Bronchial epithelial cell (primary cell): ENCODE results near the gene TRIM52. TPM values are rescaled to one million over a fixed set of nuclear protein-coding genes. Genes with fewer than 3 reads are reported as not detected.

Experiments used
- DNase-seq: peaks from one replicate; pipeline ENCODE4 v3.0.0-alpha.2; 2010; ENCODE audit warnings: low read depth
- FAIRE-seq: peaks from 2 replicates; lab custom pipeline; 2011; peaks lifted over from hg19 to GRCh38; lab: Jason Lieb, UNC
- H3K27me3 ChIP-seq: 2 replicates; pipeline ENCODE4 v1.5.1; 2011; ENCODE audit warnings: low read length; ENCODE audit not compliant: control insufficient read depth, insufficient read depth
- H3K36me3 ChIP-seq: 2 replicates; pipeline ENCODE4 v1.5.1; 2011; ENCODE audit warnings: low read length; ENCODE audit not compliant: control insufficient read depth, insufficient read depth
- H3K4me3 ChIP-seq: 2 replicates; pipeline ENCODE4 v1.5.1; 2011; ENCODE audit warnings: mild to moderate bottlenecking, low read depth, low read length, control low read depth
- CTCF ChIP-seq: IDR thresholded peaks from 2 replicates; pipeline ENCODE4 v1.5.1; 2011; ENCODE audit warnings: mild to moderate bottlenecking, moderate library complexity, low read length, control low read depth, inconsistent platforms; ENCODE audit not compliant: insufficient read depth, severe bottlenecking
- total RNA-seq: library from RNA; depleted of rRNA; stranded (reverse); fragments of >200 nt; gene quantifications from 2 replicates; pipeline ENCODE4 v1.2.1, GENCODE V29; 2014

TRIM52 gene
- total RNA-seq, 1 donor from 2014 or later: 1.3 TPM

GRCh38 chr5:181265092-181265671 lies 4.2 kb upstream of the TRIM52 start:
- FAIRE-seq: no peak
- no peaks in the 10 kb centered on the region for H3K27me3 ChIP-seq

DNA sequence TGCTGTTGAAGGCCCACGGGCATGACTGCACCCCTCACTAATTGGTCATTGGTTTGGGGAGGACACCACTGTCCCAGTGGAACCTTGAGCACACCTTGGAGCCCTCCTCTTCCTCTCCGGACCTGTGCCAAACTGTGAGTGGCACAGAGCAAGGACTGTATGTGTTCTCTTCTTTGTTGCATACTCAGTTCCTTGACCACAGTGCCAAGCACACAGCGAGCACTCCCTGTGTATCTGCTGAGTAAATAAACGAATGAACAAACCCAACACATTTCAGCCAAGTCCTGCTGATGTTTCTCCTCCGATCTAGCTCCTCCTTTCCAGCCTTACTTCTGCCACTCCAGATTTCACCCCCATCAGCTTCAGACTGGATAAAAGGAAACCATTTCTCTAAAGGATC lies 2.7 kb upstream of the TRIM52 start:
- Histone ChIP-seq H3K27me3 (no peaks in the 10 kb centered on the region), H3K4me3 (no peak overlapping the region), H3K36me3 (peaks cover 4% of the 10 kb centered on the region)
- no peak for FAIRE-seq
- DNase-seq: no peak
- no peak for TF ChIP-seq CTCF

More at GRCh38 chr5:181265092-181265671, 4.2 kb upstream of the TRIM52 start:
- H3K36me3 ChIP-seq: peaks cover 4% of the 10 kb centered on the region
- DNase-seq: no peak
- no peak overlapping the region for H3K4me3 ChIP-seq
- TF ChIP-seq CTCF: no peak

GRCh38 chr5:181261320-181262049 lies 542 bp upstream of the TRIM52 start:
- TF ChIP-seq CTCF: no peak
- DNase-seq (peak; percentile 42), FAIRE-seq (no peak)
- no peaks in the 10 kb centered on the region for H3K27me3 ChIP-seq
- H3K36me3 ChIP-seq: peaks cover 4% of the 10 kb centered on the region
- H3K4me3 ChIP-seq: peak overlapping the region; percentile 74

- Histone ChIP-seq H3K4me3 (peak overlapping the region; percentile 74), H3K36me3 (peaks cover 4% of the 10 kb centered on the region), H3K27me3 (no peaks in the 10 kb centered on the region)
- DNase-seq (no peak), FAIRE-seq (no peak)
- TF ChIP-seq CTCF: no peak
These were observed 796 bp downstream of the TRIM52 start for GRCh38 chr5:181259974-181260719.

DNA sequence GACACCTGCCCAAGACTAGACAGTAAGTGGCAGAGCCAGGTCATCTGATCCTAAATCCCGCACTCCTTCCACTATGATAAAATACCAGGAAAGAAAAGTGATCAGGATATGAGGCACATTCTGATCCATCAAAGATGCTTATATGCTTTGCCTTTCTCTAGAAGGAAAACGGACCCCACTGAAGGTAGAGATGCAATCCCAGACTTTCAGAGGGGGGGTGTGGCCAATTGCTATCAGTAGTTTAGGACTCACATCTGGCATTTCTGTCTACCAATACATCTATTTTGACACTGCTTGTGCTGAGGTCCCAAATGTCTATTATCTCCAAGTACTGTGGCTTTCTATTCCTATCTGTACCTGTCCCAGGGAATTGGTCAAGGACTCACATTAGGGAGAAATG lies 1.7 kb downstream of the TRIM52 start:
- no peak for TF ChIP-seq CTCF
- H3K36me3 ChIP-seq: peaks cover 4% of the 10 kb centered on the region
- no peak for DNase-seq

More for the DNA sequence above, 1.7 kb downstream of the TRIM52 start:
- H3K4me3 ChIP-seq: peak overlapping the region; percentile 74
- no peak for FAIRE-seq
- no peaks in the 10 kb centered on the region for H3K27me3 ChIP-seq
